AG08395 (cell line): Measurements from ENCODE around the gene ERICH6.

ENCODE experiments used
- DNase-seq: peaks from one replicate; pipeline ENCODE4 v3.0.0; 2012; ENCODE audit warnings: mixed read lengths, low spot score

The ERICH6 gene

DNA sequence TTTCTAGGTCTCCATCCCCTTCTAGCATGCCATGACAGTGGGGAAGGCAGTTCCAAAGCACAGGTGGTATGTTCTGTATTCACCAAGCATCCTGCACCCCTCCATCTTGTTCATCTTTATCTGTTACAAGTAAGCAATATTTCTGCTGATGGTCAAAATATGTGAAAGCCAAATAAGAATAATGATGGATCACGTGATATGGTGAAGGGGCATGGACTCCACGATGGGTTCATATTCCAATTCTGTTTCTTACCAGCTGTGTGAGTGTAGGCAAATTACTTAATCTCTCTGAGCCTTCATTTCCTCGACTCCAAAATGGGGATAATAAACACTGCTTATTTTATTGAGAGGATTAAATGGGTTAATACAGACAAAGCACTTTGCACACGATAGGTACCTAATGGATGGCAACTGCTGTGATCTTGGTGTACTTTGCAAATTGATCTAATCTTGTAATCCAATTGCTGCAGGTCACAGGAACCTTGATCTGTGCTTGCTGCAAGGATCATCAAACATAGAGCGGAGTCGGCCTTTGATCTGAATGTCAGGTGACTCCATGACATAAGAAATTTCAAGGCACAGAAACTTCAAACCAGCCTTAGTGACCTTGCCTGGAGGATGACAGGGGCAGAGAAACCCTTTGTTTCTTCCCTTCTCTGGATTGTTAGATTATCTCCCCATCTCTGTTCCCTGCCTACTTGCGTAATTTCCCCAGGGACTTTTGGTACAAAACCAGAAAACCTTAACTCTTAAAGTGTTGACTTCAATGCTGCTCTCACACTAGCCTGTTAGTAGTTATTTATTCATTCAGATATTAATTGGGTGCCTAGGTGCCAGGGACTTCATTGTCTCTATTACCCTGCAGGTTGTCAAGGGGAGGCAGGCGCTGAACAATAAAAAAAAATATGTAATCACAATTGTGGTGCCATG lies 33.4 kb upstream of the ERICH6 start:
- DNase-seq, result no peak

DNA sequence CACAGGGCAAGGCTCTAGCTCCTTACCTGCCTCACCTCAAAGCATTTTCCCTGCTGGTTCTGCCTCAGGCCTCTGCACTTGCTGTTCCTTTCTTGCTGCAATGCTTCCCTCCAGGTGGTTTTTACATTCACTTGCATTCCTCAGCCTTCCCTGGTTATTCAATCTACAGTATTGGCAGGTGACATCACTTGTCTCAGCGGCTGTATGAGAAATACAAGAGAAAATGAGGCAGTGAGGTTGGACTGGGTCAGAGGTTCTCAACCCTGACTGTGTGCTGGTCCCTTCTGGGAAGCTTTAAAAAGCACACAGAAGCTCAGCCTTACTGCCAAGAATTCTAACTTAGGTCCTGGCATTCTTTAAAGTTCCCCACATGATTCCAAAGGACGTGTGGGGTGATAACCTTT lies 32.6 kb upstream of the ERICH6 start:
- DNase-seq, result no peak

GRCh38 chr3:150734795-150735119 lies 31.0 kb upstream of the ERICH6 start:
- DNase-seq, result no peak

DNA sequence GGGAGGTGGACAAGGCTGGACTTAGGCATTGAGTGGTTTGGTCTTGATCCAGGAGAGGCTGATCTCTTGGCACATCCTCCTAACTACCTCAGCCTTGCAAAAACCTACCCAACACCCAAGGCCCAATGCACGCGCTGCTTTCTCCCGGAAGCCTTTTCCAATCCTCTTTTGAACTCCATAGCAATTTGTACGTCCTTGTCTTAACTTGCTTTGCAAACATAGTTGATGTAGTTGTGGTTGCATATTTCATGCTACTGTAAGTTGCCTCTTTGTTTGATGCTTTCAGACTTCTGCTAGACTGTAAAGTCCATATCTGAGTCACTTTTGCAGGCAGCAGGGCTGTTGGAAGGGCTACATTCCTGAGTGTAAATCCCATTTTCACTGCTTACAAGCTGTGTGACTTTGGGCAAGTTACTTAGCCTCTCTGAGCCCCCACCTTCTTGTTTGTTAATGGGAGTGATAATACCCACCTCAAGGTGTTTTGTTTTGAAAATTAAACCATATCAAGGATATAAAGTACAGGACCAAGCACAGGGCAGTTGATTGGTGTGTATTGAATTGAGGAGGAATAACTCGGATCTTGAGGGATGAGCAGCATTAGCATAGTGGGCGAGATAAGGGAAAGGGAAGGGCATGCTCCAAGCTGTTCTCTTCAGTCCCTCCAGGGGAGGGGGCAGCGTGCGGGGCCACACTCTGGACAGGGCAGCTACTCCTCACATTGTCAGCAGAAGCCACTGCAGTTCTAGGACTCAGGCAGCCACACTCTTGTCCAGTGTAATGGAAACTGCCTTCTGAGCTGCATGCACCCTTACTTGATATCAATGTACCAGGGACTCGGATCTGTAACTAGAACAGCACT lies 30.4 kb upstream of the ERICH6 start:
- DNase-seq, result no peak

DNA sequence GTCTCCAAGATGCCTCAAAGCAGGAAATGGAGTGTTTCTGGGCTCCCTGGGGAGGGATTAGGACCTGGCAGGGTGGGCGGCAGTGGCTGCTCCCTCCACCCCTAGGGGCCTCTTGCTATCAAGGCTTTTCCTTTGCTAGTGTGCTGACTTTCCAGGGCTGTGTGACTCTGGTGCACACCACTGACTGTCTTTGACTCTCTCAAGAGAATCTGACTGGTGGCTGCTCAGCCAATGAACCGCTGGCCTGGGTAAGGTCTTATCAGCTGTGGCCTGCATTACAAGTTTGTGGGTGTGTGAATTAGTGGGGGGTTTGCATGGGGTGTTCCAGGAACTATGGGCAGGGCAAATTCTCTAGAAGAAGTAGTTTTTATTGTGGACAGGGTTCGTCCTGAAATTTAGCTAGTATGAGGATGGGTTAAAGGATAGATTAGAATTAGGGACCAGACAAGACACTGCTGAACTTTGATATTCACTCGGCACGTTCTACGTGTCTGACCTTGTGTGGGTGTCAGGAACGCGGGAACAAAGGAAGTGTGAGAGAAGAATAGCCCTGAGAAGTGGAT lies 29.7 kb upstream of the ERICH6 start:
- DNase-seq, result no peak

DNA sequence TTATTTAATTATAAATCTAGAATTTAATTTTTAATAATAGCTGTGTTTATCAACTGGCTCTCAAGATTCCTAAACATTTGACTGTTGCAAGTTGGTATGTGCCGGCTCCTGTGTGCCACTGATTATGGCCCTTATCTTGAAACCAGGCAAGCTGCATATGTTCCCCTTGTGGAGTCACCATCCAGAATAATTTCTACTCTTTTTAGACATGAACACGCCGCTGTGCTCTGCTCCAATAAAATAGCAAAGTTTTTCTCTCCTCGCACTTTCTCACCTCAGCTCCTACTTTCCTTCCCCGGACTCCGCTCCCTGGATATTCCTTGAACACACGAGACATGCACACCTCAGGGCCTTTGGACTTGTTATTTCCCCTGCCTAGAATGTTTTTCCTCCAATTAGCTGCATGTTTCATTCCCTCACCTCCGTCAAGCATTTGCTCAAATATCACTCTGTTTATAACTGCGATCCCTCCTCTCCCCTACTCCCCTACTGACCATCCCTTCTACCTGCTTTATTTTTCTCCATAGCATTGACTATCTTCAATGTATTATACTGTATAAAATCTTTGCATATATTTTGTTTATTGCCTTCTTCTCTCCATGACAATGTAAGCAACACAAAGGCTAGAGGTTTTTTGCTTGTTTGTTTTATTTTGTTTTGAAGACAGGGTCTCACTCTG lies 26.1 kb upstream of the ERICH6 start:
- DNase-seq, result no peak

DNA sequence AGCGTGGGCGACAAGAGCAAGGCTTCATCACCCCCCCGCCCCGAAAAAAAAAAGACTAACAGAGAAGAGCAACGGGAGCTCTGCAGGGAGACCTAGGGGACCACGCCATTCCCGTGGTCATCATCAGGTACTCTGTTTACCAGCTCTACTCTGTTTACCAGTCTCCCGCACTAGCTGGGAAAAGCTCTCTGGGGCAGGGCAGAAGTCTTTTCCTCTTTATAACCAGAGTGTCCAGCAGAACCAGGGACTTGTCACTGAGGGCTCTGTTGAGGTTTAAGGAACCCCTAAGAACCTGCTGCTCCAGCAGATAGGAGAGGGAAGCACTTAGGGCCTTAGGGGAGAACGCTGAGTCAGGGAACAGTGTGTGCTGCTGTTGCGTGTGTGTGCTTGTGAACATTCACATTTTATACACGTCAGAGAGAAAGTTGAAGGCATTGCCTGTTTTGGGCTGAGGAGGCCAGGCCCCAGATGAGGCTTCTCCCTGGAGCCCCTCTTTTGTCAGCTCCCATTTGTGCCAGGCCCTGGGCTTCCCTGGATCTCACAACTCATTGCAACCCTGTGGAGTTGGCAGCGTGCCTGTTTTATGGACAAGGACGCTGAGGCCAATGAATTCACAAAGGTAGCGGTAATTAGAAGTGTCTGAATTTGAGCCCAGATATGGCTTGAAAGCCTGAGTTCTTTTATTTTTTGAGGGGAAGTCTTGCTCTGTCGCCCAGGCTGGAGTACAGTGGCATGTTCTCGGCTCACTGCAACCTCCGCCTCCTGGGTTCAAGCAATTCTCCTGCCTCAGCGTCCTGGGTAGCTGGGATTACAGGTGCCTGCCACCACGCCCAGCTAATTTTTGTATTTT lies 24.2 kb upstream of the ERICH6 start:
- no peak for DNase-seq

GRCh38 chr3:150725548-150725947 lies 21.8 kb upstream of the ERICH6 start:
- DNase-seq, result no peak

DNA sequence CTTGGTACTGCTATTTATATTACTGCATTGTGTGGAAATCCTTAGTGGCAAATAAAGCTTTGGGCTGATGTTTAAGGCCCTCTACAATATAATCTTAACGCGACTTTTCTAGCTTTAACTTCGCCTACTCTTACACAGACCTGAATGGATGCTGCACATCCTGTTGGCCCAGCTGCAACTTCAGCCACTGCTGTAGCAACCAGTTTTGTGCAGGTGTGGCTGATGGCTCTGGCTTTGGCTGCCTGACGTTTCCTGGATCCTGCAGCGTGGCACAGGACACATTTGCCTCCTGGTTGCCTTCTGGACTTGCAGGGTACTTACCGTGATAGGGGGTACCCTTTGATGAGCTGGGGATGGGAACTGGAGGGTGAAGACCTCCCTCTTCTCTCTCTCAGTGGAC lies 20.2 kb upstream of the ERICH6 start:
- DNase-seq, result no peak

GRCh38 chr3:150722267-150722666 lies 18.5 kb upstream of the ERICH6 start:
- no peak for DNase-seq

DNA sequence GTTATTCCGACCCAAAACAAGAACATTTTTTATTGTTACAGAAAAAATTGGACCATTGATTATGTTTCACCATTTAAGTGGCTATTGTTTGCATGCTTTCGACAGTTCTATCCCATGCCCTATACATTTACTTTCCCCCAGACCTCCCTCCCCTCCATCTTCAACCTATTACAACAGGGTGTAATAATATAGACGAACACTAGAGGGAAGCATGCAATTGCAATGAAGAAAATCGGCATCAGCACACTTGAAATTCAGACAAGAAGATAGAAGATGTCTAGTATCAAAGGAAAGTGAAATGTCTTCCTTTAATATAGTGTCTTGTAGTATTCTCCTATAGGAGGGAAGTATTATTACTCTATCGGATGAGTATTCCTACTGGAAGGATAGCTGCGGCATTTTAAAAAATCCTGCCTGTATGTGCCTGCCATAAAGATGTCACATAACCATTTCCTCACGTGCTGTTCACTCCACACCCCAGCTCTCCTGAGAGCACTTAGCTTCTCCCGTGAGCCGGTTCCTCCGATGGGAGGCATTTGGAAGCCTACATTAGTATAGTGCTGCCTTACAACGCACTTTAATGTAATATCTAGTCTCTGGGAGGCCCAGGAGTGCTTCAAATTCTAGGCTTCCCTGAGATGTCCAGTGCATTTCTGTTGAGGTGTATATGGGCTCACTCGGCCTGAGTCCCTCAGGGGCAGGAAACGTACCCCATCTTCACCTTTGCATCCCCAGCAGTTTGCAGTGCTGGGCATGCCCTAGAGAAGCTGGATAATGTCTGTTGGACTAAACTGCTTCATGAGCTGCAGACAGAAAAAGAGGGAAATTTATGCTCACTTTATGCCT lies 17.8 kb upstream of the ERICH6 start:
- peak; percentile 80 for DNase-seq

DNA sequence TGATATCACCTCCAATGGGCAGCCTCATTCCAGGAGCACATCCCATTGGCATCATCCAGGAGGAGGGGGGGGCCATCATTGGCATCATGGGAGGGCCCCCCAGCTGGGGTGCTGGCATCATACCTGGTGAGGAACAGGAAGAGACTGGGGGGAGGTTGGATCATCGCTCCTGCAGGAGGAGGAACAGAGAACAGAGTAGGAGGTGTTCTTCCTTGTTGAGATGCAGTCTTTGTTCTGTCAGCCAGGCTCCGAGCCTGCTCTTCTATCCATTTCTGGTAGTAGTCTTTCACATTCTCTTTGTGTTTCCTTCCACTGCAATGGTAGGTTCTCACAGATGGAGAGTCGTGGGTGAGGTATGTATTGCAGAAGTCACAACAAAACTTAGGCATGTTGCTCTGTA lies 16.7 kb upstream of the ERICH6 start:
- no peak for DNase-seq

DNA sequence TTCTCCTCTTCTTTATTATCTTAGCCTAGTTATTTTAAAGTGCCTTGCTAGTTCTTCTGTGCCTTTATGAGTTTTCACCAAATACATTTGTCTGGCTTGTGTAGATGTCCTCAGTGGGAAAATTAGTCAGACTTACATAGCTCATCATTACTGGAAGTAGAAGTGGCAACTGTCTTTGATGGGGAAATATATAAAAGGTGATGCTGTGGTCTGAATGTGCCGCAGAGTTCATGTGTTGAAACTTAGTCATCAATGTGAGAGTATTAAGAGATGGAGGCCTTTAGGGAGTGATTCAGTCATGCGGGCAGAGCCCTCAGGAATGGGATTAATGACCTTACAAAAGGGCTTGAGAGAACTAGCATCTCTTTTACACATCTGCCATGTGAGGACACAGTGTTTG lies 6.4 kb upstream of the ERICH6 start:
- no peak for DNase-seq

DNA sequence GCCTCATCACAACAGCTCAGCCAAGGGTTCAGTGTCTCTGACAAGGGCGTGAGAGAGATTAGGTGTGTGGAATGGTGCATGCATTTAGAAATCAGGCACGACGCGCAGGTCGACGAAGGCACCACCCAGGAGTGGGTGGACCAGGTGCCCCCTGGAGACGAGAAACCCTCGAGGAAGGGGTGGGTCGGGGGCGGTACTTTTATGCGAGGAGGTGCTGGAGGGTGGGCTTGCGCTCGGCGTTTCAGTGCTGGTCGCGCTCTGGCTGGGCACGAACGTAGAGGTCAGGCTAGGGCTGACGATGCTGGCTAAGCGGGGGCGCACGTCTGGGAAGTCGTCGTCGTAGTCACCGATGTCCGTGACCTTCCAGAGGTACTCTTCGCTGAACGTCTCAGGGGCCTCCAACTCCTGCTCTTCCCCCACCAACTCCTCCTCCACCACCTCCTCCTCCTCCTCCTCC lies 393 bp downstream of the ERICH6 start:
- DNase-seq, result peak; percentile 14

DNA sequence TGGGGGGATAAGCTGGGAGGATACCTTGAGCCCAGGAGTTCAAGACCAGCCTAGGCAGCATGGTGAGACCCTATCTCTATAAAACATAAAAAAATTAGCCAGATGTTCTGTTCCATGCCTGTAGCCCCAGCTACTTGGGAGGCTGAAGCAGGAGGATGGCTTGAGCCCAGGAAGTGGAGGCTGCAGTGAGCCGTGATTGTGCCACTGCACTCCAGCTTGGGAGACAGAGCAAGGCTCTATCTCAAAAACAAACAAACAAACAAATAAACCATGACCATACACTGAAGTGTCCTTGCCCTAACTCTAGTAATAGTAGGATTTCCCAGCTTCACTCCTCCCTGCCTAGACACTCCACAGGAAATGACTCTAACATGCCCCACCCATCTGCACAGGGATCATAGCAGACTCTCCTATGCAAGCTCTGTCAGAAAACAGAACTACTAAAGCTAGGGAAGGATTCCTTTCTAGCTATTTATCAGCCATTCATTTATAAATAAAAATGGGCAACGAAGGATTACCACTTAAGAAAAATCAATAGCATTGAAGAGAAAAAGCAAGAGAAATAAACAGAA lies 4.6 kb downstream of the ERICH6 start:
- peak; percentile 56 for DNase-seq

- peak; percentile 57 for DNase-seq
These were observed 6.1 kb downstream of the ERICH6 start for GRCh38 chr3:150697646-150698045.

GRCh38 chr3:150691414-150692040 lies 12.2 kb downstream of the ERICH6 start:
- no peak for DNase-seq

DNA sequence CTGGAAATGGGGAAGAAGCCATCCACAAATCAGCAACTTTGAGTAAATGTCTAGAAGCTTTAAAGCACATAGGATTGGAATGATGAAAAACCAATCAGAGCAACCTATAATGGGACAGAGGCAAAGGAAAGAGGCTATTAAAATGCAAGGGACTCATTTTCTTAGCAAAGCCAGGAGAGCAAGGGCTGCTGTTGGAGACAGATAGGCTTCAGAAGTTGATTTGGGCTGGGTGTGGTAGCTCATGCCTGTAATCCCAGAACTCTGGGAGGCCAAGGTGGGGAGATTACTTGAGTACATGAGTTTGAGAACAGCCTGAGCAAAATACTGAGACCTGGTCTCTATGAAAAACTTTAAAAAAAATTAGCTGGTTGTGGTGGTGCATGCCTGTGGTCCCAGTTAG lies 16.1 kb downstream of the ERICH6 start:
- DNase-seq, result no peak

DNA sequence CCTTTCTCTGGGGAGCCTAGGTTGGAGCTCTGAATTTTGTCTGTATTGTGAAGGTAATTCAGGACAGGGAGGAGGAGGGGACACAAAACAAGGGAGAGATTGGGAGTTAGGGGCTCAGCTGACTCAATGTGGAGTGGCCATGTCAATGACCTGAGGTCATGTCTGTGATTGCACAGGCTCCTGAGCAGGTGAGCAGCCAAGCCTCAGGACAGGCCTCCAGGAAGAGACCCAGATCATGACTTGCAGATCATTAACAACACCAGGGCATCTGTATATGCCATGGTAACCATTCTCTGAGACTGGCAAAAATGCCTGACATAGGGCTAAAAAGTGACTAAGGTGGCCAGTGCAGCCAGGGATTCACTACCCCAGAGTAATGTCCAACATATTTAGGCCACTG lies 20.9 kb downstream of the ERICH6 start:
- DNase-seq, result no peak

GRCh38 chr3:150682279-150682678 lies 21.4 kb downstream of the ERICH6 start:
- DNase-seq, result no peak
